Endothelial cell of umbilical vein (primary cell): ENCODE measurements around the gene KCNK10.

Experiments used
- CTCF ChIP-seq, 2 donors: IDR thresholded peaks; 1 replicate in 1 of 2; 2 replicates in 1 of 2; pipeline ENCODE4 v1.5.1; 2011; ENCODE audit warnings: low read length in 2 of 2, mild to moderate bottlenecking in 2 of 2, moderate library complexity in 2 of 2, control low read depth in 1 of 2, inconsistent platforms in 1 of 2, low read depth in 1 of 2; ENCODE audit not compliant: insufficient read depth in 1 of 2; ENCODE audit errors: extremely low read depth in 1 of 2
- EZH2 ChIP-seq: IDR thresholded peaks from 2 replicates; pipeline ENCODE4 v1.6.1; 2012; ENCODE audit warnings: borderline replicate concordance, low read depth, mild to moderate bottlenecking, moderate library complexity, low read length, inconsistent platforms; ENCODE audit not compliant: severe bottlenecking
- GATA2 ChIP-seq: IDR thresholded peaks from 2 replicates; pipeline ENCODE4 v1.7.0; 2011; ENCODE audit warnings: low read depth, mild to moderate bottlenecking, moderate library complexity, mixed read lengths, low read length; ENCODE audit not compliant: insufficient read length, insufficient read depth
- JUN ChIP-seq: IDR thresholded peaks from 2 replicates; pipeline ENCODE4 v1.6.1; 2011; ENCODE audit warnings: borderline replicate concordance, low read depth; ENCODE audit not compliant: insufficient read length, insufficient read depth
- MAX ChIP-seq: IDR thresholded peaks from 2 replicates; pipeline ENCODE4 v1.6.1; 2011; ENCODE audit not compliant: insufficient read depth, insufficient read length
- POLR2A ChIP-seq: IDR thresholded peaks from 2 replicates; pipeline ENCODE4 v1.6.1; 2012; ENCODE audit warnings: low read depth, mild to moderate bottlenecking, control low read depth, low read length
- POLR2AphosphoS5 ChIP-seq: IDR thresholded peaks from 2 replicates; pipeline ENCODE4 v1.6.1; 2012; ENCODE audit warnings: low read depth, mild to moderate bottlenecking, control low read depth, low read length, moderate library complexity; ENCODE audit not compliant: insufficient read depth

GRCh38 chr14:88203291-88203690 lies 119.8 kb downstream of the KCNK10 start:
- TF ChIP-seq GATA2, result no peak
- TF ChIP-seq EZH2, result no peak
- no peak for TF ChIP-seq CTCF (IDR thresholded peaks at IDR 0.05; ENCODE audit: extremely low read depth in 1 of 2, insufficient read depth in 1 of 2, low read depth in 1 of 2, low read length in 2 of 2)
- no peak for TF ChIP-seq POLR2A
- no peak for TF ChIP-seq MAX
- no peak for TF ChIP-seq POLR2AphosphoS5
- no peak for TF ChIP-seq JUN
